Germinal center (tissue), 1 donor: ENCODE results near the gene SLC17A2.

Experiments
- DNase-seq: peaks from one replicate; pipeline ENCODE4 v3.0.0; 2012; ENCODE audit warnings: mixed read lengths, low spot score

Gene SLC17A2

DNA sequence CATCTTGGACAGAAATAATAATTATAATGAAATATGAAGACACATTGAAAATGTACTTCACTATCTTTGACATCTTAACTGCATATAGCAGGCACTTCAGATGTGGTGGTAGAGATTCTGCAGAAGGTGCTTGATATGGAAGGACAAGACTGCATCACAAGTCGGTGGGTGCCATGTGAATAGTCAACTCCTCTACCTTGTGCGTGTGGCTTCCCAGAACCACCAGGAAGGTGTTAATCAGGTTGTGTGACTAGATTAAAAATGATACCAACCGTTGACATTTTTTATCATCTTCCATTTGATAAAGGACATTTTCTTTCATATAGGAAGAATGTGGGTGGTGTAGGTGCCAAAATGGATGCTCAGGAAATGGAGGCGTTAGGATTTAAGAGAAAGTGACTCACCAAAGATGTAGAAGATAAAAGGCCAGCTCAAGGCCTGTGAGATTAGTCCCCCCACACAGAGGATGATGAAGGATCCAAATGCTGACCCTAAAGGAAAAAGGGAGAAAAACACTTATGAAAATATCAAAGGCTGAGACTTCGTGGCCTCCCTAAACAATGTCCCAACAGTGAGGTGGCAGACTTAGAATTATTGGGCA lies 12.3 kb downstream of the SLC17A2 start:
- DNase-seq: no peak

DNA sequence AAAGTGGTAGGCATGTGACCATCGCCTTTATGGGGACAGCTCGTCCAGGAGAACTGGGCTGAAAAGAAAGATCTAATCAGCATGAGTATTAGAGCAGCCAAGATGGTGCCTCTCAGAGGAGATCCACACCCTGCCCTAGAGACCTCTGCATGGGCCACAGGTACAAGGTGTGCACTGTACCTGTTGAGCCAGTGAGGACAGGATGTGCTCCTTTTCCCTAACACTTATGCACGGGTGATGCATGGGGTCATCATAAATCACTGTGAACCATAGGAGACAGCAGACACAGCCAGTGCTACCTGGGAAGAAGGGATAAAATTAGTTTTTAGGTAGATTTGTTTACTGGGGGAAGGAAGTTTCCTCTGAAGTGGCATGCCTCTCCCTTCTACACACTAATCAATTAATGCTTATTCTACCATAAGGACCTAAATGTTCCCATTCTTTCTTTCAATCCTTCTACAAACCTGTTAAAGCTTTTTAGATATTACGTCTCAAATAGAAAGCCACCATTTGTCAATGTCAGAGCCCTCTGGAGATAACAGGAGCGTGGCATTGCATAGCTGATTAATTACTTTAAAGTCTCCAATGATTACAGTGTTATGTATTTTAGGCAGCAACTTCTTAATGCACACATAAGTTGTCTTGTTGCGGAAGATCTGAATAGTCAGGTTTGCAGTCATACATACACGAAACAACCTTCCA lies 13.6 kb downstream of the SLC17A2 start:
- DNase-seq: no peak

DNA sequence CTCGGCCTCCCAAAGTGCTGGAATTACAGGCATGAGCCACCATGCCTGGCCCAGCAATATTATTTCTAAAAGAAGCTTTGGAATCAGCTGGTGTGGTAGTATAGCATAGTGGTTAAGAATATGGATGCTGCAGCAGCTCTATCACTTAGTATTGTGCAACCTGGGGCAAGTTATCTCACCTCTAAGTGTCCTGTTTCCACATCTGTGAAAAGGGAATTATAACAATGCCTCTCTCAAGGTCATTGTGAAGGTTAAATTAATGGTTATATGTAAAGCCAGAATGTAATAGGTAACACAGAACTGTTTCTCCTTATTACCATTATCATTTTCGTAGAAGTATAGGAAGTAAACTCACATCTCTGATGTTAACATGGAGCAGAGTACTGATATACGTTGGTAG lies 14.2 kb downstream of the SLC17A2 start:
- no peak for DNase-seq

DNA sequence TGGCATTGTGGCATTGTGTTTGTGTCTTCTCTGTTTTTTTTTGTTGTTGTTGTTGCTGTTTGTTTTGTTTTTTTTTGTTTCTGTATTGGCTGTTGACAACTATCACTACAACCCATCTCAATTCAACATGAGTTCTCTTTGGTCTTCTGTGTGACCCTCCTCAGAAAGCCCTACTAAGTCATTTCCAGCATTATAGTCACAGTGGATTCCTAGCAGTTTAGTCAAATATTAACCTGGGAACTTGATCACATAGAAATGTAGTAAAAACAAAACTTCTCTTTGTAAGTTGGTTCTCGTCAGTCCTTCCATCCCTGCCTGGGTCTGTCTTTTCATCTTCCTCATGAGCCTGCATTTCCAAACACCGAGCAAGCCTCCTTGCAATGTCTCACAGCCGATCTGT lies 16.8 kb downstream of the SLC17A2 start:
- DNase-seq: no peak

DNA sequence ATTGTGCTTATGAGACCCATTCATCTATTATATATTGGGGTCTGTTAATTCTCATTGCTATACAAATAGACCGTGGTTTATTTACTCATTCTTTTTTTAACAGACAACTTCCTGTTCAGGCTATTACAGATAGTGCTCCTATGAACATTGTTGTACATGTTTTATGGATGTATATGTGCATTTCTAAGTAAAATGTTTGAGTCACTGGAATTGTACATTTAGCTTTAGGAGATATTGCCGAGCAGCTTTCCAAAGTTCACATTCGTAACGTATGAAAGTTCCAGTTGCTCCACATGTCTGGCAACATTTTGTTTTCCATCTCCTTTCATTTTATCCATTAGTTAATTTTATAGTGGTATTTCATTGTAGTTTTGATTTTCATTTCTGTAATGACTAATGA lies 19.1 kb downstream of the SLC17A2 start:
- DNase-seq: no peak

DNA sequence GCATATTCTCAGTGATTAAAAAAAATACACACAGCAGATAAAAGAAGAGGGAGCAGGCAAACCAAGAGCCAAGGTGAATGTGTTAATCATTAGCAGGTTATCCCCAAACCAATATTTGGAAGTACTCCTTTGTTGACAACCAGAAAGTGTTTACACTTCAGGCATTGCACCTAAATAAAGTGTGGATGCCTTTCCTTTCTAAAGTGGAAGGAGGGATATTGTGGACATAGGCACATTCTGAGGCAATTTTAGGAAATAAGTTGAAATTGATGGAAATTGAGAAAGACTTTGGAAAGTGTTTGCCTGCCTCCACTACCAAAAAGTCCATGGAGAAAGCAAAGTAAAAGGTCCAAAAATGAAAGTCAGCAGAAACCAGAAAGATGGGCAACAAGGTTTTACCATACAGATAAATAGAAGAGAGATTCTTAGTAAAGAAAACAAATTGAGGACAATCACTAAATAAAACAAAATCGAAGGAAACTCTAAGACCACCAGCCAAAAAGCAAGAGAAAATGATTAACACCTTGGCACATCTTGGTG lies 22.9 kb downstream of the SLC17A2 start:
- no peak for DNase-seq

DNA sequence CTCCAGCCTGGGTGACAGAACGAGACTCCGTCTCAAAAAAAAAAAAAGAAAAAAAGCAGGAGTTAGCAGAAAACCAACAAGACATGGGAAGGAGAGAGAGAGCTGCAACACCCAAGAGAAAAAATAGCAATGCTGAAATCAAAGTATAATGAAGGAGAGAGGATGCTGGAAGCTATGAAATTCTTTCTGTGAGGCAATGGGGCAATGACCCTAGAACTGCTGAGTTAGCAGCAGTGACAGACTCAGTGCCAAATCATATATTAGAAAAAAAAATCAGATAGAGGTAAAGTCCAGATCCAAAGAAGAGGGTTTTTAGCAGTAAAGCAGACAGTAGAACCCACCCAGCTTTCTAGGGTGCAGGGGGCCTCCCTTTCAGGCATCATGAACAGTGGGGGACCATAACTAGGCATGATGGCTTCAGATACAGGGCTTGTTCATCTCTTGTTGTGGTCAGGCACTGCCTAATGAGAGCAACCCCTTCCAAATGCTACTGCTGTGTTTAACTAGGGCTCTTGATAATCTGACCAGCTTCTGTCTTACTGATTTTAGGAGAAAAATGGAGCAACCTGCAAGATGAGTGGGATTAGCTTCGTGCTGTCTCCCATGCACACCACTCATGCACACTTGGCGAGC lies 26.9 kb downstream of the SLC17A2 start:
- DNase-seq: no peak

DNA sequence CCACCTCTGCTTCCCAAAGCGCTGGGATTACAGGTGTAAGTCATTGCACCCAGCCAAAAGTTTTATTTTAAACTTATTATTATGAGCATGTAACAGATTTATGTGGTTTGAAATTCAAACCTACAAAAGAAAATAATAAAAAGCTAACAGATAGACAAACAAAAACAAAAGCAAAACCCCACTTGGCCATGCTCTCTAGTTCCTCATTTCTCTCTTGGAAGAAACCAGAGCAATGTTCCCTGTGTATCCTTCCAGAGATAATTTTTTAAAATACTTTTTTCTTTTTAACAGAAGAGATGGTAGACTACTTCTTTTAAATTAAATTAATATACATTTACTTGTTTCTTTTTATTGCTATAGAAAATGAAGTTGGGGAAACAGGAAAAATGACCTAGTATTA lies 28.4 kb downstream of the SLC17A2 start:
- DNase-seq: no peak

DNA sequence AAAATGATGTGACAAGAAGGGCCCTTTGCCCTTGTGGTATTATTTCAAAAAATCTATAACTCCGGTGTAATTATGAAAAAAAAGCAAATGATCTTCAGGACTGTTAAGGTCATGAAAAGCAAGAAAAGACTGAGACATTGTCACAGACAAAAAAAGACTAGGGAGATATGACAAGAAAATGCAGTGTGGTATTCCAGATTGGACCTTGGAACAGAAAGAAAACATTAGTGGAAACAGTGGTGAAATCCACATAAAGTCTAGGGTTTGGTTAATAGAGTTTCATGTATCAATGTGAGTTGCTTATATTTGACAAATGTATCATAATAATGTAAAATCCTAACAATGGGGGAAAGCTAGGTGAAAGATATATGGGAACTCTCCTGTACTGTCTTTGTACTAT lies 29.6 kb downstream of the SLC17A2 start:
- DNase-seq: no peak

DNA sequence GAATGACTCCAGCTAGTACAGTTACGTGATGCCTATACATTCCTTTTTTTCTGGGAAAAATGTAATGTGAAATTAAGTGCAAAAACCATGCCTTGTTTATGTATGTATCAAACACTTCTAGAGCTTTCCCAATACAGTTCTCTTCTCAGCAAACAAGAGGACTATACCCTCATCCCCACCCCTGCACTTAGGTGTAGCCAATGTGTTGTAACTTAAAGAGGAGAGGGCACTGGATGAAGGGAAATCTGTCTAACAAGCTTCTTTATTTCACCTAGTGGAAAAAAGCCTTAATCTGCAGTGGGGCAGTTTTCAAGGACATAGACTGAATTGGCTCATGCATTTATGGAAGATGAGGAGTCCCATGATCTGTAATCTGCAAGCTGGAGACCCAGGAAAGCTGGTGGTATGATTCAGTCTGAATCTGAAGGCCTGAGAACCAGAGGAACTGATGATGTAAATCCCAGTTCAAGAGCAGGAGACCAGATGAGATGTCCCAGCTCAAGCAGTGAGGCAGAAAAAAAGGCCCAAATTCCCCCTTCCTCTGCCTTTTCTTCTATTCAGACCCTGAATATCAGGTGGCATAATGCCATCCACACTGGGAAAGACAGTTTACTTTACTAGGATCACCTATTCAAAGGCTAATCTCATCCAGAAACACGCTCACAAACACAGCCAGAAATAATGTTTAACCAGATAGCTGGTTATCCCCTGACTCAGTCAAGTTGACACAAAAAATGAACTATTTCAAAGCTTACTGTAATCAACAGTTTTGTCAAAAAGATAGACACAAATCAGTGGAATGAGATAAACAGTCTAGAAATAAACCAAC lies 30.7 kb downstream of the SLC17A2 start:
- no peak for DNase-seq

DNA sequence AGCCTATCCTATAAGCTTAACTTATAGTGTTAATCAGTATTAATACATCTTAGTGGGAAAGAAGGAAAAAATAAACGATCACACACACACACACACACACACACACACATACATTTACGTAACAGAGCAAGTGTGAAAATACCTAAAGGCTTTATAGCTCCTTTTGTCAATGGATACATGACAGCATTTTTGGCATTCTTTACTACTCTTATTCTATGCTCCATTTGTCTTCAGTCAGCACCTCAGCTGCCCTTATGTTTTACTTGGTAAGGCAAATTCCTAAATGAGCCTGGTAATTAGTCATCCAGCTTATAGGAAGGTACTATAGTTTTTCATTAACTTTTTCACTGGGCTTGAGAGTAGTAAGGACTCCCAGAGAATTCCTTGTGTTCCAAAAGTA lies 31.4 kb downstream of the SLC17A2 start:
- DNase-seq: no peak

DNA sequence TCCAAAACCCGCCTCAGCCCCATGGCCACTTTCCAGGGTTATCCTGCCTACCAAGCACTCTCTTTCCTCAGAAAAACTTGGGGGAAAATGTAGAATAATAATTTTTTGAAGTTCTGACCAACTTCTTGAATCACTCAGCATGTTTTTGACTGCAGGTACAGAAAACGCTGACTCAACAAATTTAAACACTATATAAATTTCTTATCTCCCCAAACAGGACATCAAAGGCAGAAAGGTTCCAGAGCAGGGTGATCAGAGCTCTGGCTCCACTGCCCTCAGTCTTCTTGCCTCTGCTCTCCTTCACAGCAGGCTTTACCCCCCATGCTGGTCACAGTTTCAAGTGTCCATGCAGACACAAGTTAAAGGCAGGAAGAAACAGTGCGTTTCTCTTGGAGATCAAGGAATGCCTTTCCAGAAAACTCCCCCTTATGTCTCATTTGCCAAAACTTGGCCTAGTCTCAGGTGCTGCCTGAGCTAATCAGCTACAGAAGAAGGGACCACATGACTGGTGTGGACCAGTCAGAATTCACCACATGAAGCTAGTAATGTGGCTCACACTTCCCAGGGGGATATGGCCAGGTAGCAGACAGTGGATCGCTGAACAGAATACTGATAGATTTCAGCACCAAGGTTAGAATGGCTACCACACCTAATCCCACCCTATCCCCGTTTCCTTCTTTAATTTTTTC lies 32.1 kb downstream of the SLC17A2 start:
- DNase-seq: no peak

DNA sequence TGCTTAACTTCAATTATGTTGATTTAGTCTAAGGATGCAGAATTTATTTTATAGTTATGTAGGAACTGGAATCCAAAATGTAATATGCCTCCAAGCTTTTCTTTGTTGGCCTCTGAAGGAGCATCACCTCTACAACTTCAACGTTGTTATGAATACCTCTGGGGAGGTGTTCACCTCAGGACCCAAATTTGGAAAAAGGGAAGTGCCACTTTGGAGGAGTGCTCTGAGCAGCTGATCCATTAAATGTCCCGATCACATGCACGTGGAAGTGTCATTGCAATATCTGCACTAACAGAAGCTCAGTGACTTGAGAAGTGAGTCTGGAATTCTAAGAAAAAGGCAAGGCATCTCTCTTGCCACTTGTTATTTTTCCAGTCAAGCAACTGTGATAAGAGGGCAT lies 34.2 kb downstream of the SLC17A2 start:
- no peak for DNase-seq

DNA sequence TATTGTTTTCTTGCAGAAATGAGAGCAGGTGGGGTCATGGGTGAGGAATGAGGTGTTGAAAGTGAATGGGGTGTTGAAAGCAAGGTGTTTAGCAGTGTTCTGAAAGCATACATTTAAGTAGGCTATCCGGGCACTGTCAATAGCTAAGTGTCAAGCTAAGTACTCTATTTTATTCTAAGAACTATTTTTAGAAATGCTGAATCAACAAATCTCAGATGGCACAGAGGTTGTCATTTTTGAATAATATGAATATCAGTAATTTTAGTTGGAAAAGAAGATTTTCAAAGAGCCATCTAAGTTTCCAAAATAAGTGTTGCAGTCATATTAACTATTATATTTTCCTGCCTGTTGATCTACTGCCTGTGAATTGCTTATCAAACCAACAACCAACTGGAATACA lies 34.7 kb downstream of the SLC17A2 start:
- DNase-seq: no peak

DNA sequence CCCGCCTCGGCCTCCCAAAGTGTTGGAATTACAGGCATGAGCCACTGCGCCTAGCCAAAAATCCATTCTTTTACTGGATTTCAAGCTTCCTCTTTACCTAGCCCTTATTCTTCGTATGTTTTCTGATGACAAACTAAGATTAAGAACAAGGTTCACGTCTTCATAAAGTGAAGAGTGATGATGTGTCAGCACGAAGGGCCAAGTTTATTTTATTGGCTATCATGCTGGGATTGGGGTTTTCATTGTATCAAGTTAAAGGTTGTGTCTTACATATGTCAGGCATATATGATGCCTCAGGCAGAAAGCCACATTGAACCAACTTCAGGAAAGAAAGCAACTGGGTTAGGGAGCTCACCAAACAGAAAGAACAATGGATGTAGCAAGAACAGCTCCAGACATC lies 36.7 kb downstream of the SLC17A2 start:
- DNase-seq: no peak

DNA sequence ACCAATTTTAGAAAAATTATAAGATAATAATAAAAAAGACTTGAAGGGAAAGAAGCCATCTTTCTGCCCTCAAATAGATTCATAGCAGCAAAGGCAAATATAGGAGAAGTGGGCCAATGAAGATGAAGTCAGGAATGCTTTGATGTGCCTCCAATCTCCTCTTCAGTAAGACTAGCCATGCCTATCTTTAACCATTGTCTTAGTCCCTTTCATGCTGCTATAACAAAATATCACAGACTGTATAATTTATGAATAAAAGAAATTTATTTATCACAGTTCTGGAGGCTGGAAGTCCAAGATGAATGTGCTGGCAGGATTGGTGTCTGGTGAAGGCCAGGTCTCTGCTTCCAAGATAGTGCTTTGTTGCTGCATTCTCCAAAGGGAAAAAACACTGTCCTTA lies 37.6 kb downstream of the SLC17A2 start:
- no peak for DNase-seq

DNA sequence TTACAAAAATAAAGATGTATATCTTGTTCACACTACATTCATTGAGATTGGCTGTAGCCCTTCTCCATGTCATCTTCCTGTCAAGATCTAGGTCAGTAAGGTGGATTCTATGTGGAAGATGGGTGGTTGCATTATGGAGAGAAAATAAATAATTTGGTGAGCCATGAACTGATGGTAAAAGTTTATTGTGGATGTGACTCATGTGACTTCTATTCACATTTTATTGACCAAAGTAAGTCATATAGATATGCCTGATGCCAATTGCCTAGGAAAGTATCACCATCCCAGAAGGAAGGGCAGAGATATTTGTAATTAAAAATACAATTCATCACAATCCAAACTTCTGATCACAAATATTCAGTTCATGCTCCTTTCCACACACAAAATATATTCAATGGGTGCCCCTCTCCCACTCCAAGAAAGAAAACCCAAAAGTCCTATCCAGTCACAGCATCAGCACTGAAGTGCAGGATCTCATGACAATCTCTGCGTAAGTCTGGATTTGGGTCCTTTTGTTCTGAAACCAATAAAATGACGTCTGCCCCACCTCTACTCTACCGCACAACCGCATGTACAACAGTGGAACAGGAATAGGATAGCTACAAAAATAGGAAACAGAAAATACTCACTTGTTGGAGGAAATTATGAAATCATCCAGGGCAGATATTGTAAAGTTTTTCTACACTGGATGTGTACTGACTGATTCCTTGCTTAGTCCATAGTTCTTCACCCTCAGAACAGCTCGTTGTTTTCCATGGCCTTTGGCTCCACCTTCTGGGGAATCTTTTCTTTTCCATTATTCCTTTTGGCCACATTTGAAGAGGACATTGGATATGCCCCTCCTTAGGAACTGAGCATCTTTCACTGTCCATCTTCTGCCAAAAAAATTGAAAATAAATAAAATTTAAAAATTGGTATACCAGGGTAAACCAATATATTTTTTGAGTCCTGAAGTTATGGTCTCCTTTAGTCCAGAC lies 40.3 kb downstream of the SLC17A2 start:
- no peak for DNase-seq

DNA sequence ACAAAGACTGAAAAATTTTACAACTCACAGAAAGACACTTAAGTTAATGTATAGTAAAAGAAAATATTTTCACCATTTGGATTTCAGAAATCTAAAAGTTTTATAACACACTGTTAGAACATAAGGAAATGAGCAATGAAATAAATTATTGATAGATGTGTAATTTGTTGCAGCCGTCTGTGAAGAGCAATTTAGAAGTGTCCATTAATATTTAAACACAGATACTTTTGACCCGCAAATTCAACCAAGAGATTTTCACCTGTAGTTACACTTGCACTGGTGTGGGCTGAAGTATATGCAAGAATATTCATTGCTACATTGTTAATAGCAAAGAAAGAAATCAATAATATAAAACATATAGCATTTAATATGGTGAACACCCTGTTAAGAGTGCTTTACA lies 41.9 kb downstream of the SLC17A2 start:
- DNase-seq: no peak

DNA sequence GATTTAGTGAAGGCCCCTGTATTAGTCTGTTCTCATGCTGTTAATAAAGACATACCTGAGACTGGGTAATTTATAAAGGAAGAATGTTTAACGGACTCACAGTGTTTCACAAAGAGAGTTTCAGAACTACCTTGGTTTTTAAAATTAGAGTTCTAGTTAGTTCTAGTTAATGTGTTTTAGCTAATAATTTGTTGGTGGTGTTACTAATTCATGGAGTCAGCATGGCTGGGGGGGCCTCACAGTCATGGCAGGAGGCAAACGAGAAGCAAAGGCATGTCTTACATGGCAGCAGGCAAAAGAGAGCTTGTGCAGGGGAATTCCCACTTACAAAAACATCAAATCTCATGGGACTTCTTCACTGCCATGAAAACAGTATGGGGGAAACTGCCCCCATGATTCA lies 44.4 kb downstream of the SLC17A2 start:
- no peak for DNase-seq

DNA sequence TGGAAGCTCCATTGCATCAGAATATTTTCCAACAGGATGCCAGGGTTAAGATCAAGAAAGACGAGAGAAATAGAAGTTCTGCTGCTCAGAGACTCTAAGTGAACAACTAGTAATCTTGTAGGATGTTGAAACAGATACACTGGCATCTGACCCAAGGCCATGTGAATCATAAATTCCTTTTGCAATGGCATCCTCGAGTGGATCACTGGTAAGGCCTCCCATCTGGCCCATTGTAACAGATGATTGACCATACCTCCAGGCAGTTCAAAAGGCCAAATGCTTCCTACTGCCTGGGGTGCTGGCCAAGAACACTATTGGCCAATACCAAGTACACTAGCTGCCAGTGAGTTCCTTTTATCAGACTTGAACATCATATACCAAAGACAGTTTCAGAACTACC lies 46.5 kb downstream of the SLC17A2 start:
- no peak for DNase-seq

DNA sequence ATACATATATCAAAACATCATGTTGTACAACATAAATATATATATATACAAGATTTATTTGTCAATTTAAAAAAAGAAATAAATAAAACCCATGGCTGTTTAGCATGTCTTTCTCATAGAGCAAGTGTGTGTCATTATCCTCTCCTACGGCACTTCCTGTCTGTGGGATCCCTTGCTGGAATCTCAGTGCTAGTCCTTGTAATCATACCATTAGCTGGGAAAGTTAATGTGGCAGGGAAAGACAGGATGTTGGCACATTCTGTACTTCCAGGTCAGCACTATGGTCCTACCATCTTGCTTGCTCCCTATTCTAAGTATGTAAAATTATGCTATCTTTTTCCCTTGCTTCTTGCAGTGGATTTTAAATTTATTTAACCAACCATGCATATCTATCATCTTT lies 47.0 kb downstream of the SLC17A2 start:
- DNase-seq: no peak
